Coronary artery (tissue), 2 donors: Measurements from ENCODE around the gene NUPR1.

Source experiments
- DNase-seq: peaks from one replicate; pipeline ENCODE4 v3.0.0-alpha.2; 2017; ENCODE audit warnings: low spot score
- H3K27ac ChIP-seq, 2 donors: fragments of 200-600 bp; sonication (generic); one replicate each; pipeline ENCODE4 v1.5.1; 2016 to 2019
- H3K4me3 ChIP-seq: fragments of 200-600 bp; sonication (generic); 2 replicates; pipeline ENCODE4 v1.5.1; 2016; ENCODE audit warnings: mild to moderate bottlenecking, moderate library complexity
- TF ChIP-seq, protein P1 (sequence below): fragments of 200-600 bp; sonication (generic); IDR thresholded peaks from one replicate; pipeline ENCODE4 v1.5.1; 2019; ENCODE audit warnings: antibody characterized with exemption

NUPR1 gene

DNA sequence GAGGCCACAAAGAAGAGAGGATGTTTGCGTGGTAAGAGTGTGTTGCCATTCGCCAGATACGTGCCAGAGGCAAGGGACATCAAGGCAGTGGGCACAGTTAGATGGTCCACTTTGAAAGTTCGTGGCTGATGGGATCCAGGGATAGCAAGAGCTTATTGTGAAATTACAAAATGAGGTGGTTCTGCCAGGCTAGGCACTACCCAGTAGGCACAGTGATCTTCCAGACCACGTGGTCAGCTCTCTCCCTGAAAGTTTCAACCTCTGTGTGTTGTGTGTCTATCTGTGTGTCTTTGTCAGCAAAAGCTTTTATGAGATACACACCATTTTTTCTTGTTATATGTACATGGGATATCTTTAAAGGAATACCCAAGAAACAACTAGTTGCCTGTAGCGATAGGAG is 24.4 kb upstream of the NUPR1 start:
- no peak overlapping the region for H3K27ac ChIP-seq
- H3K4me3 ChIP-seq, result no peak overlapping the region
- TF ChIP-seq, protein P1, sequence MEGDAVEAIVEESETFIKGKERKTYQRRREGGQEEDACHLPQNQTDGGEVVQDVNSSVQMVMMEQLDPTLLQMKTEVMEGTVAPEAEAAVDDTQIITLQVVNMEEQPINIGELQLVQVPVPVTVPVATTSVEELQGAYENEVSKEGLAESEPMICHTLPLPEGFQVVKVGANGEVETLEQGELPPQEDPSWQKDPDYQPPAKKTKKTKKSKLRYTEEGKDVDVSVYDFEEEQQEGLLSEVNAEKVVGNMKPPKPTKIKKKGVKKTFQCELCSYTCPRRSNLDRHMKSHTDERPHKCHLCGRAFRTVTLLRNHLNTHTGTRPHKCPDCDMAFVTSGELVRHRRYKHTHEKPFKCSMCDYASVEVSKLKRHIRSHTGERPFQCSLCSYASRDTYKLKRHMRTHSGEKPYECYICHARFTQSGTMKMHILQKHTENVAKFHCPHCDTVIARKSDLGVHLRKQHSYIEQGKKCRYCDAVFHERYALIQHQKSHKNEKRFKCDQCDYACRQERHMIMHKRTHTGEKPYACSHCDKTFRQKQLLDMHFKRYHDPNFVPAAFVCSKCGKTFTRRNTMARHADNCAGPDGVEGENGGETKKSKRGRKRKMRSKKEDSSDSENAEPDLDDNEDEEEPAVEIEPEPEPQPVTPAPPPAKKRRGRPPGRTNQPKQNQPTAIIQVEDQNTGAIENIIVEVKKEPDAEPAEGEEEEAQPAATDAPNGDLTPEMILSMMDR, result no peak
- no peak for DNase-seq

DNA sequence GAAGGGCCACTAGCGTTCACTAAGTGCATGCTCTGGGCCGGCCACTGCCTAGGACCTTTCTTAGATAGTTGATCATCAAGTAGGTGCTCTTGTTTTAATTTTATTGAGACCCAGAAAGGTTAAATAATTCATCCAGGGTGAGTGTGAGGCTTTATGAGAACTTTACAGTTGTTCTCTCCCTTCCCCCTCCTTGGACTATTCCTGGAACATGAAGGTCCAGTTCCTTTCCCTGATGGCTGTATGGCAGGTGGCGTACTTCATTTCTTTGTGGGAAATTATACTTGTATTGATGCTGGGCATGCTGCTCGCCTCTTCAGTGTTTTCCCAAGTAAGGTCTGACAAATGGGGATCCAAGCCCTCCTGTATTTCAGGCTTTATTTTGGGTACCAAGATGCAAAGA is 23.4 kb upstream of the NUPR1 start:
- no peak overlapping the region for H3K27ac ChIP-seq
- no peak overlapping the region for H3K4me3 ChIP-seq
- TF ChIP-seq, protein P1, result no peak
- DNase-seq, result no peak

DNA sequence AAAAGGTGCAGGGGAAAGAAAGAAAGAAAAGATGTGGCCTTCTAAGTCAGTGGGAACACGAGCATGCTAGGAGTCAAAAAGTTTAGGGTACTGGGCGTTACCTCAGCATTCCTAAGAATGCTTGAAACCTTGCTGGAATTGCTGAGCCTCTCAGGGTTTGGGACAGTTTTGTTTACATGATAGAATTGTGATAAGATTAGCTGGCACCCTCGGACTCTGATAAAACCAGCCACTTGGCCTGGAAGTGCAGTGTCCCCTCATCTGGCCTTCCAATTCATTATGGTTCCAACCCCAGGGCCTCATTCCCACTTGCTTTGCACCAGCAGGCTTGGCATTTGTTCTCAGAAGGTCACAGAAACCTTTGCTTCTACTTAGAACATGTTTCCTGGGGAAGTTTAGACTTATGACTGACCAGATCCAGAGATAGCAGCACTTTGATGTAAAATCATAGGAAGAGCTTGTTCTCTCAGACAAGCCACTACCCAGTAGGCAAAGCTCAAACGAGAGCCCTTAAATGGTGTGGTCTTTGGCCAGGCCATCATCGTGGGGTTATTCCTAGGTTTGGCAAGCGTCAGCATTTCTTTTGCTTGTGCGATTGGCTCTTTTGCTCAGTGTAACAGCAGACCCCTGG is 22.9 kb upstream of the NUPR1 start:
- TF ChIP-seq, protein P1, result no peak
- H3K4me3 ChIP-seq, result no peak overlapping the region
- H3K27ac ChIP-seq, result no peak overlapping the region
- DNase-seq, result no peak

DNA sequence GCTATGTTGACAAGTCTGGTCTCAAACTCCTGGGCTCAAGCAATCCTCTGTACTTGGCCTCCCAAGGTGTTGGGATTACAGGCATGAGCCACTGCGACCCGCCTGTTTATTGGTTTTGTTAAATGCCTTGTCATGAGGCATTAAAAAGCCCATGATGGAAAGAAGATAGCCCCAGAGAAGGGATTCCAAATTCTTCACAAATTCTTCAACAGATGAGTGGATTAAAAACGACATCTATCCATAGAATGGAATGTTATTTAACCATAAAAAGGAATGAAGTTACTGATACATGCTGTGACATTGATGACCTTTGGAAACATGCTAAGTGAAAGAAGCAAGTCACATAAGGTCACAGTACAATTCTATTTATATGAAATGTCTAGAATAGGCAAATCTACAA is 19.7 kb upstream of the NUPR1 start:
- no peak overlapping the region for H3K4me3 ChIP-seq
- TF ChIP-seq, protein P1, result no peak
- no peak overlapping the region for H3K27ac ChIP-seq
- DNase-seq, result no peak

DNA sequence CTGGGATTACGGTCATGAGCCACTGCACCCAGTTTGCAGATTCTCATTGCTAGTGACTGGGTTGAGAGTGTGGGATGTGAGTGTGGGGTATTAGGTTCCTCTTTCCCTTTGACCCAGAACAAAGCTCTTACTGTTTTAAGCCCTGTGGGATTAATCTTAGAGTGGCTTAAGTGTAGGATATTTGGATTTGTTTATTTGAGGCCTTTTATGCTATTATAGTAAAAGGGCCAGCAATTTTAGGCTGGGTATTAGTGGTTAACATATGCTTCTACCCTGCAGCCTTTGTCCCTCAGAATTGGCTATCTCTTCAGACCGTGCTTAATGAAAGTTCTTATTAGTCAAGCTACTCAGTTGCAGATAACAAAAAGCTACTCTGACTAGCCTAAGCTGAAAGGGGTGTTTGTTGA is 18.1 kb upstream of the NUPR1 start:
- Histone ChIP-seq H3K27ac (no peak overlapping the region), H3K4me3 (no peak overlapping the region)
- TF ChIP-seq, protein P1, result no peak
- DNase-seq, result no peak

DNA sequence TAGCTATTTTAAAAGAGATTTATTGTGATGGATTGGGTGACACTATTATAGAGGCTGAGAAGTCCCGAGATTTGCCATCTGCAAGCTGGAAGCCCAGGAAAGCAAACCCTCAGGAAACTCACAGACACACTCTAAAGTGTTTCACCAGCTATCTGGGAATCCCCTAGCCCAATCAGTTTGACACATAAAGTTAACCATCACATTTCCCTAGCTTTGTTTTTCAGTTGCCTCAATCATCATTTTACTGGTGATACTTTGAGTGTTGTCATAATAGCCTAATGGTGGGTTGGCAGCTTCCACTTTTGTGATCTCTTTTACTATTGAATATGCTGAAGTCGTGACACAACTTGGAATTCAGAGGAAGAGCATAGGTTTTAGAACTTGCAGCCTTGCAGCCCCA is 16.8 kb upstream of the NUPR1 start:
- TF ChIP-seq, protein P1, result no peak
- DNase-seq, result no peak
- Histone ChIP-seq H3K4me3 (no peak overlapping the region), H3K27ac (no peak overlapping the region)

DNA sequence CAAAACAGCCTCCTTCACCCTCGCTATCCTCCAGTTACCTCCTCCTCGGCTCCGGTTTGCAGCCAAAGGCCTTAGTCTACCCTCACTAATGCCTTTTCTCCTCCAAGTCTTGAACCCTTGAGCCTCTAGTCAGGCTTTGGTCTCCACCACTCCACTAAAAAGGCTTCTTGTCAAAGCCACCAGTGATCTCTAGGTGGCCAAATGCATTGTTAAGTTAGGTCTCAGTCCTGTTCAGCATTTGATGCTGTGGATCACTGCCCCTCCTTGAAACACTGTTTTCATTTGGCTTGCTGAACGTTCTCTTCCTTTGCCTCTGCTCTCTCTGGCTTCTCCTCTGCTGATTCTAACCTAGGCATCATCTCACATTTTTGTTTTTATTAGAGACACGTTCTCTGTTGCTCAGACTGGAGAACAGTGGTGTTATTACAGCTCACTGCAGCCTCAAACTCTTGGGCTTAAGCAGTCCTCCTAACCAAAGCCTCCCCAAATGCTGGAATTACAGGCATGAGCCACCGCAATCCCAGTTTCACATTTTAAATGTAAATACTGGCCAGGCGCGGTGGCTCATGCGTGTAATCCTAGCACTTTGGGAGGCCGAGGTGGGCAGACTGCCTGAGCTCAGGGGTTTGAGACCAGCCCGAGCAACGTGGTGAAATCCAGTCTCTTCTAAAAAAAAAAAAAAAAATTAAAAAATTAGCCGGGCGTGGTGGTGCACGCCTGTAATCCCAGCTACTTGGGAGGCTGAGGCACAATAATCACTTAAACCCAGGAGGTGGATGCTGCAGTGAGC is 16.1 kb upstream of the NUPR1 start:
- H3K27ac ChIP-seq, result peak overlapping the region; percentile 94 to 99
- TF ChIP-seq, protein P1, result no peak
- peak overlapping the region; percentile 88 for H3K4me3 ChIP-seq
- DNase-seq, result no peak
